Inflammatory macrophage (primary cell): Measurements from ENCODE around the gene MITF.

Experiments
- DNase-seq, 2 donors: peaks; one replicate each; pipeline ENCODE4 v3.0.0-alpha.2; 2020 to 2022
- total RNA-seq, 18 experiments: gene quantifications; one replicate each; lab custom pipeline; 2026; ENCODE audit warnings: mixed read lengths in 6 of 18, inconsistent platforms in 2 of 18; lab: John Stamatoyannopoulos, UW

The MITF gene
- 84.9 to 253 (median 193) reads per million in 18 experiments for total RNA-seq

GRCh38 chr3:69739204-69740102, at the start of gene MITF:
TSS of gene MITF (plus strand) at chr3:69739464. CDS start at chr3:69739598, 134 bp downstream.
- peak; percentile 94 to 97 for DNase-seq

- DNase-seq = peak; percentile 14 to 15
Observed at GRCh38 chr3:69691860-69692259, 47.4 kb upstream of the MITF start.

GRCh38 chr3:69692761-69693160, 46.5 kb upstream of the MITF start:
- DNase-seq = peak; percentile 39 to 54

- DNase-seq = no peak
Observed at GRCh38 chr3:69695443-69695842, 43.8 kb upstream of the MITF start.

- DNase-seq = no peak
Observed at GRCh38 chr3:69695933-69696332, 43.3 kb upstream of the MITF start.

- no peak for DNase-seq
Observed at GRCh38 chr3:69696367-69696766, 42.9 kb upstream of the MITF start.

- DNase-seq = peak; percentile 58 to 73
Observed at GRCh38 chr3:69697381-69697780, 41.9 kb upstream of the MITF start.

GRCh38 chr3:69698728-69699127, 40.5 kb upstream of the MITF start:
- no peak for DNase-seq

GRCh38 chr3:69699183-69699582, 40.1 kb upstream of the MITF start:
- DNase-seq = no peak

GRCh38 chr3:69700949-69701348, 38.3 kb upstream of the MITF start:
- DNase-seq = no peak

- DNase-seq = no peak
Observed at GRCh38 chr3:69710153-69710977, 28.9 kb upstream of the MITF start.

GRCh38 chr3:69712269-69712668, 27.0 kb upstream of the MITF start:
- no peak for DNase-seq

- no peak for DNase-seq
Observed at GRCh38 chr3:69712933-69713332, 26.3 kb upstream of the MITF start.

GRCh38 chr3:69715204-69715603, 24.1 kb upstream of the MITF start:
- DNase-seq = peak; percentile 22 to 66

- no peak for DNase-seq
Observed at GRCh38 chr3:69716119-69716518, 23.1 kb upstream of the MITF start.

GRCh38 chr3:69718866-69719586, 20.2 kb upstream of the MITF start:
- no peak for DNase-seq

- DNase-seq = no peak
Observed at GRCh38 chr3:69719587-69720122, 19.6 kb upstream of the MITF start.

GRCh38 chr3:69720824-69721223, 18.4 kb upstream of the MITF start:
- DNase-seq = no peak

GRCh38 chr3:69723389-69723788, 15.9 kb upstream of the MITF start:
- DNase-seq = no peak

GRCh38 chr3:69724722-69725435, 14.4 kb upstream of the MITF start:
- DNase-seq = no peak

- no peak for DNase-seq
Observed at GRCh38 chr3:69725994-69726571, 13.2 kb upstream of the MITF start.
